GM19193 (cell line): ENCODE measurements around the gene OR10H1.

Experiments used
- POLR2A ChIP-seq: IDR thresholded peaks from 4 replicates; pipeline ENCODE4 v1.6.1; 2011; ENCODE audit not compliant: insufficient read depth, insufficient read length; ENCODE audit errors: extremely low read depth

Gene OR10H1

GRCh38 chr19:15776991-15777970 is 38.2 kb downstream of the OR10H1 start:
- TF ChIP-seq POLR2A, result no peak

DNA sequence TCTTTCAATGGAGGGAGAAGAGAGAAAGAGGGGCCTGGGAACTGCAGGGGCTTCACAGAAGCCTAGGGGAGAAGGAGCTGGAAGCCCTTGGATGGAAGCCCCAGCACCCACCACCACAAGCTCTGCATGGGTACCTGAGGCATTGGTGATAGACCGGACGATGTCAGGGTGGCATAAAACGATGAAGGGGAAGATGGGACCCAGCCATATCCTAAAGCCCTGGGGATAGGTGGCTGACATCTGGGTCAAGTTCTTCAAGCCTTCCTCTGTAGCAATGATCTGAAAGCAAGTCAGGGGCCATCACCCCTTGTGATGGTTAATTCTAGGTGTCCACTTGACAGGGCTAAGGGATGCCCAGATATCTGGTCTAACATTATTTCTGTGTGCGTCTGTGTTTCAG is 39.2 kb downstream of the OR10H1 start:
- no peak for TF ChIP-seq POLR2A

GRCh38 chr19:15775249-15775648 is 40.2 kb downstream of the OR10H1 start:
- TF ChIP-seq POLR2A, result no peak

DNA sequence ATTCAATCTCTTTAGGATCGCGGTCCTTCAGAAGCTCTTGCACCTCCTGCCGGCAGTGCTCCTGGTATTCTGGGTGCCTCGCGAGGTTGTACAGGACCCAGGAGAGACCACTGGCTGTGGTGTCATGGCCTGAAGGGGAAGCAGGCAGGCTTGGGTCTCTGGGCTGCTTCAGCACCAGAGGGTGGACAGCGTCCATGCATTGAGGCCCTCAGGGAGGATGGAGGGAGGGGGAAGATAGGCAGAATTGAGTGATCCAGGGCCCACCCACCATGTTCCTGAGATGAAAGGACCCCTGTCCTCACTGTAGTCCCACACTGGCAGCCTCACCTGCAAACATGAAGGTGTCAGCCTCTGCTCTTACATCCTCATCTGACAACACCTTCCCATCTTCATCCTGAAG is 45.9 kb downstream of the OR10H1 start:
- TF ChIP-seq POLR2A, result no peak

DNA sequence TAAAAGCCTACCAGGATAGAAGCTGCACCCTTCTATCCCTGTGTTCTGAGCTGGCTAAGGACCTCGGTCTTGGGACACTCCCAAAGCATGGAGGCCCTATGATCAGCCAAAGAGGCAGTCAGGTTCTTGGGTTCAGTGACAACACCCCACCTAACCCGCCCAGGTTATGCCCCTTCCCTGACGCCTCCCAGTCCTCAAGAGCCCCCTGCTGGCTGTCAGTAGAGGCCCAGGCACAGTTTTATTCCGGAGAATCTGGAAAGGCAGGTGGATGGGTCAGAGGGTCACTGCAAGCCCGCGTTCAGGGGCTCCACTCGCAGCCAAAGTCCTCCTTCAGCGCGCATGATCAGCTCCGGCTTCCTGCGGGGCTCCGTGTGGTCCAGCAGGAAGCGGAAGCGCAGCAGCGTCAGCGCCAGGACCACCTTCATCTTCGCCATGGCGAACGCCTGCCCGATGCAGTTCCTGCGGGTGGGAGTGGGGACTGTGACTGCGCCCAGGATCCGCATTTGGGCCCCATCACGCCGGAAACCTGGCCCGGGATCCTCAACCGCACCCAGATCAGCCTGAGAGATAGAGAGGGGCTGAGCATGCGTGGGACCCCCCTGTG is 55.4 kb downstream of the OR10H1 start:
- TF ChIP-seq POLR2A, result no peak

- no peak for TF ChIP-seq POLR2A
These were observed 57.1 kb downstream of the OR10H1 start for GRCh38 chr19:15758379-15758778.
